Karpas-422 (cell line): ENCODE data around the gene RHO. TPM values are rescaled to one million over a fixed set of nuclear protein-coding genes. Genes with fewer than 3 reads are reported as not detected.

Experiments used
- DNase-seq: peaks from one replicate; pipeline ENCODE4 v3.0.0-alpha.2; 2015
- H2AFZ ChIP-seq: fragments of 200-600 bp; sonication (generic); 2 replicates; pipeline ENCODE4 v1.6.1; 2014; ENCODE audit warnings: antibody characterized with exemption, low read length, mixed read lengths
- H3K27ac ChIP-seq: fragments of 200-600 bp; sonication (generic); 2 replicates; pipeline ENCODE4 v1.5.1; 2014; ENCODE audit warnings: mild to moderate bottlenecking, low read length, moderate library complexity
- H3K27me3 ChIP-seq: fragments of 200-600 bp; sonication (generic); 2 replicates; pipeline ENCODE4 v1.6.1; 2014; ENCODE audit warnings: low read length, mixed read lengths
- H3K36me3 ChIP-seq: fragments of 200-600 bp; sonication (generic); 2 replicates; pipeline ENCODE4 v1.6.1; 2014; ENCODE audit warnings: low read length, mixed read lengths; ENCODE audit not compliant: insufficient read depth
- H3K4me1 ChIP-seq: fragments of 200-600 bp; sonication (generic); 2 replicates; pipeline ENCODE4 v1.6.1; 2014; ENCODE audit warnings: mild to moderate bottlenecking, low read length, mixed read lengths
- H3K4me2 ChIP-seq: fragments of 200-600 bp; sonication (generic); 2 replicates; pipeline ENCODE4 v1.6.1; 2014; ENCODE audit warnings: low read length, low read depth, mild to moderate bottlenecking; ENCODE audit not compliant: poor library complexity, severe bottlenecking
- H3K4me3 ChIP-seq: fragments of 200-600 bp; sonication (generic); 2 replicates; pipeline ENCODE4 v1.5.1; 2014; ENCODE audit warnings: mild to moderate bottlenecking, antibody characterized with exemption, low read length, mixed read lengths
- H3K79me2 ChIP-seq: fragments of 200-600 bp; sonication (generic); 2 replicates; pipeline ENCODE4 v1.6.1; 2014; ENCODE audit warnings: mild to moderate bottlenecking, low read length, mixed read lengths
- H3K9ac ChIP-seq: fragments of 200-600 bp; sonication (generic); 2 replicates; pipeline ENCODE4 v1.6.0; 2014; ENCODE audit warnings: low read length
- H3K9me2 ChIP-seq: fragments of 200-600 bp; sonication (generic), shearing (Covaris generic); replicated peaks from 2 replicates; pipeline ENCODE4 v1.6.0; 2014; ENCODE audit warnings: mild to moderate bottlenecking, low read length, moderate library complexity; ENCODE audit not compliant: insufficient read depth
- H3K9me3 ChIP-seq: fragments of 300-700, 200-600 bp; sonication (generic); 2 replicates; pipeline ENCODE4 v1.6.1; 2014; ENCODE audit warnings: low read length, mixed read lengths
- H4K20me1 ChIP-seq: fragments of 200-600 bp; sonication (generic); 2 replicates; pipeline ENCODE4 v1.6.1; 2014; ENCODE audit warnings: mild to moderate bottlenecking, antibody characterized with exemption, low read length, low read depth; ENCODE audit not compliant: insufficient read depth
- total RNA-seq: library from RNA; depleted of rRNA; stranded (reverse); fragments of >200 nt; shearing (Covaris generic); gene quantifications from 2 replicates; pipeline ENCODE4 v1.2.3, GENCODE V29; 2014; ENCODE audit warnings: low replicate concordance

RHO gene
- total RNA-seq, 1 experiment from 2014 or later = not detected

GRCh38 chr3:129575997-129576384 is 47.6 kb downstream of the RHO start:
- DNase-seq = no peak
- Histone ChIP-seq H3K79me2 (no peaks in the 10 kb centered on the region), H3K36me3 (no peaks in the 10 kb centered on the region), H3K9ac (no peak overlapping the region), H3K9me3 (no peaks in the 10 kb centered on the region), H3K27me3 (no peaks in the 10 kb centered on the region), H3K4me2 (no peak overlapping the region), H4K20me1 (no peaks in the 10 kb centered on the region), H3K4me3 (no peak overlapping the region), H2AFZ (no peak overlapping the region), H3K27ac (no peak overlapping the region), H3K4me1 (peaks cover 23% of the 10 kb centered on the region), H3K9me2 (no peaks in the 10 kb centered on the region)

- H3K4me1 ChIP-seq = peaks cover 23% of the 10 kb centered on the region
Measured at GRCh38 chr3:129576514-129577352, 48.3 kb downstream of the RHO start.

GRCh38 chr3:129577366-129577765 is 48.9 kb downstream of the RHO start:
- no peaks in the 10 kb centered on the region for H3K27me3 ChIP-seq
- H3K4me3 ChIP-seq = no peak overlapping the region; the same call in 1 of the 2 replicates
- H3K79me2 ChIP-seq = no peaks in the 10 kb centered on the region
- no peak overlapping the region for H3K9ac ChIP-seq
- no peak overlapping the region for H2AFZ ChIP-seq
- H3K9me3 ChIP-seq = no peaks in the 10 kb centered on the region
- H3K9me2 ChIP-seq = no peaks in the 10 kb centered on the region
- H4K20me1 ChIP-seq = peaks cover 8% of the 10 kb centered on the region
- H3K36me3 ChIP-seq = no peaks in the 10 kb centered on the region
- H3K4me1 ChIP-seq = peaks cover 29% of the 10 kb centered on the region
- no peak for DNase-seq
- no peak overlapping the region for H3K27ac ChIP-seq
- peak overlapping the region; percentile 30 for H3K4me2 ChIP-seq

More at GRCh38 chr3:129576514-129577352, 48.3 kb downstream of the RHO start:
- H3K9ac ChIP-seq = no peak overlapping the region; the same call in 1 of the 2 replicates
- H3K4me3 ChIP-seq = no peak overlapping the region
- H3K9me3 ChIP-seq = no peaks in the 10 kb centered on the region
- H3K9me2 ChIP-seq = no peaks in the 10 kb centered on the region
- peak overlapping the region; percentile 34 for H3K4me2 ChIP-seq
- no peaks in the 10 kb centered on the region for H3K36me3 ChIP-seq
- peaks cover 1% of the 10 kb centered on the region; the same call in 1 of the 2 replicates for H4K20me1 ChIP-seq
- H3K27ac ChIP-seq = no peak overlapping the region
- DNase-seq = peak; percentile 62
- no peaks in the 10 kb centered on the region for H3K79me2 ChIP-seq
- no peak overlapping the region for H2AFZ ChIP-seq
- H3K27me3 ChIP-seq = no peaks in the 10 kb centered on the region

- Histone ChIP-seq H3K79me2 (no peaks in the 10 kb centered on the region), H3K9me2 (no peaks in the 10 kb centered on the region), H3K9ac (no peak overlapping the region), H3K4me1 (peaks cover 36% of the 10 kb centered on the region), H3K4me2 (peak overlapping the region; percentile 30), H3K9me3 (no peaks in the 10 kb centered on the region), H3K4me3 (no peak overlapping the region; the same call in 1 of the 2 replicates), H3K27me3 (no peaks in the 10 kb centered on the region), H3K27ac (no peak overlapping the region), H2AFZ (no peak overlapping the region), H3K36me3 (no peaks in the 10 kb centered on the region), H4K20me1 (peaks cover 14% of the 10 kb centered on the region)
- DNase-seq = peak; percentile 77
Measured at GRCh38 chr3:129577925-129578786, 49.7 kb downstream of the RHO start.

GRCh38 chr3:129579991-129580390 is 51.6 kb downstream of the RHO start:
- Histone ChIP-seq H2AFZ (no peak overlapping the region), H3K9ac (no peak overlapping the region), H3K27ac (no peak overlapping the region), H4K20me1 (peaks cover 25% of the 10 kb centered on the region), H3K4me2 (no peak overlapping the region), H3K9me3 (no peaks in the 10 kb centered on the region), H3K9me2 (no peaks in the 10 kb centered on the region), H3K79me2 (no peaks in the 10 kb centered on the region), H3K36me3 (no peaks in the 10 kb centered on the region), H3K4me1 (peaks cover 47% of the 10 kb centered on the region), H3K27me3 (no peaks in the 10 kb centered on the region), H3K4me3 (no peak overlapping the region)
- DNase-seq = no peak

- Histone ChIP-seq H3K36me3 (no peaks in the 10 kb centered on the region), H2AFZ (no peak overlapping the region), H3K27ac (no peak overlapping the region), H3K9me2 (no peaks in the 10 kb centered on the region), H3K9ac (no peak overlapping the region), H3K4me2 (no peak overlapping the region), H3K9me3 (no peaks in the 10 kb centered on the region), H3K4me3 (no peak overlapping the region), H3K27me3 (no peaks in the 10 kb centered on the region), H4K20me1 (peaks cover 25% of the 10 kb centered on the region), H3K4me1 (peaks cover 44% of the 10 kb centered on the region), H3K79me2 (no peaks in the 10 kb centered on the region)
- no peak for DNase-seq
Measured at GRCh38 chr3:129581623-129582022, 53.2 kb downstream of the RHO start.

- H3K4me3 ChIP-seq = peak overlapping the region; percentile 16; the same call in 1 of the 2 replicates
- H3K27me3 ChIP-seq = no peaks in the 10 kb centered on the region
- no peaks in the 10 kb centered on the region for H3K9me3 ChIP-seq
- peaks cover 33% of the 10 kb centered on the region for H3K4me1 ChIP-seq
- H3K79me2 ChIP-seq = no peaks in the 10 kb centered on the region
- no peak overlapping the region for H3K27ac ChIP-seq
- H4K20me1 ChIP-seq = peaks cover 25% of the 10 kb centered on the region
- H3K9ac ChIP-seq = no peak overlapping the region
- H3K36me3 ChIP-seq = no peaks in the 10 kb centered on the region
- H2AFZ ChIP-seq = no peak overlapping the region
- no peaks in the 10 kb centered on the region for H3K9me2 ChIP-seq
- no peak for DNase-seq
- peak overlapping the region; percentile 46 for H3K4me2 ChIP-seq
Measured at GRCh38 chr3:129582799-129583198, 54.4 kb downstream of the RHO start.

- Histone ChIP-seq H3K4me3 (peak overlapping the region; percentile 27; the same call in 1 of the 2 replicates), H3K27me3 (no peaks in the 10 kb centered on the region), H3K4me2 (peak overlapping the region; percentile 46), H2AFZ (no peak overlapping the region), H3K9ac (peak overlapping the region; percentile 26; the same call in 1 of the 2 replicates), H4K20me1 (peaks cover 25% of the 10 kb centered on the region), H3K36me3 (no peaks in the 10 kb centered on the region), H3K9me3 (no peaks in the 10 kb centered on the region), H3K4me1 (peaks cover 29% of the 10 kb centered on the region), H3K9me2 (no peaks in the 10 kb centered on the region), H3K79me2 (no peaks in the 10 kb centered on the region), H3K27ac (no peak overlapping the region)
- peak; percentile 94 for DNase-seq
Measured at GRCh38 chr3:129583289-129583688, 54.9 kb downstream of the RHO start.
